GM10847 (cell line): ENCODE data around the gene CHD1.

ENCODE experiments used
- POLR2A ChIP-seq: IDR thresholded peaks from 2 replicates; pipeline ENCODE4 v1.6.1; 2011; ENCODE audit not compliant: insufficient read length; ENCODE audit errors: extremely low read depth

The CHD1 gene

DNA sequence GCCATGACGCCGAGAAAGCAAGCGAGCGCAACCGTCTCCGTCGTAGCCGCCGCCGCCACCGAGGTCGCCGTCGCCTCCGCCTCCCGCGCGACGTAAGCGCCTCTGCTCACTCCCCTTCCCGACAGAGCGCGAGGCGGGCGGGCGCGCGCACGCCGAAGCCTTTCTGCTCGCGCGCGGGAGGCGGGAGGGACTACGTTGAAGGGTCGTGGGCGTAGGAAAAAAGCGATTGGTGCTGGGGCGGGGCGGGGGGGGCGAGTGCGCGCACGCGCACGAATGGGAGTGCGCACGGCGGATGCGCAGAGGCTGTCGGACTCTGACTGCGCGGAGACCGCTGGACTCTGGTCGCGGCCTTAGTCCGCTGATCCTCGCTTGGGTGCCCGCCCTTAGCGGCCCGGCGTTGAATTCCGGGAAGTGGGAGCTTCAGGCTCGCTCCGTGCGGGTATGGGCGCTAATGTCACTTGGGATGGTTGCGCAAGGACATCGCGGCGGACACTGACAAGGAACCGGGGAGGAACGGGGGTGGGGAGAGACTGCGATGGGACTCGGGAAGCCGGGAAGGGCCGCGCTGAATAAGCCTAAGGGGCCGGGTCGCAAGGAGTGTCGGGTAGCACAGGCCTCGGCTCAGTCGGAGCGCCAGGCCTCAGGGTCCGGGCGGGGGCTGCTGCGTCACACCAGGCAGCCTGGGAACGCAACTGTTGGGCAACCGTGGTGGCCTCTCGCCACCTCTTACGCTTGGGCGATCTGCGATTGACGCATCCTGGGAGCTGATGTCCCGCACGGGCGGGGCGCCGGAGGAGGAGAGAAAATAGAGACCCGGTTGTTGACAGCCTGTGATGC lies at the start of gene CHD1:
Gene CHD1, minus strand, starts transcription at position 135 of the 837 bp plus-strand sequence. CDS start 2,621 bp downstream, outside the sequence.
- peak; percentile 84 for TF ChIP-seq POLR2A

DNA sequence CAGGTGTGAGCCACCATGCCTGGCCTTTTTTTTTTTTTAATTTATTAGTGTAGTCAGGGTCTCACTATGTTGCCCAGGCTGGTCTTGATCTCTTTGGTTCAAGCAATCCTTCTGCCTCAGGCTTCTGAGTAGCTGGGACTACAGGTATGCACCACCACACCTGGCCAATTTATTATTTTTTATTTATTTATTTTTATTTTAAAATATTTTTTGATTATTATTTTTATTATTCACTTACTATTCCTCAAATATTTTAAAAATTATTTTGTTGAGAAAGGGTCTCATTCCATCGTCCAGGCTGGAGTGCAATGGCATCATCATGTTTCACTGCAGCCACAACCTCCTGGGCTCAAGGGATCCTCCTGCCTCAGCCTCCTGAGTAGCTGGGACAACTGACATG lies 49.7 kb upstream of the CHD1 start:
- no peak for TF ChIP-seq POLR2A

DNA sequence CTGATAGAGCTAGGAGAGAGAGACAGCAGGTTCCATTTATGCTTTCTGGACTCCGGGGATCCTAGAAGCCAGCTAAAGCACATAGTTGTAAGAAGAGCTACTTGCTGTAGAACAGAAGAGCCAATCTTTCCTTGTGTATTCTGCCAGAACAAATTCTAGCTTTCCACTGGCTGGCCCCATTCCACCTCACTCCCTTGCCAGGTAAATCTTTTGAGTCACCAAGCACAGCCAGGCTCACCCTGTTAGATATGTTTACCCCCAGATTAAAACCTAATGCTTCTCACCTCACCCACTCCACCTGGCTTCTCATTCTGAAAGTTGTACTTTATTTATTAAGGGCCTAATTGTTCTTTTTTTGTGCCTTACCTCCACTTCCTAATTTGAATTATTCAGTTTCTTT lies 48.9 kb upstream of the CHD1 start:
- no peak for TF ChIP-seq POLR2A

DNA sequence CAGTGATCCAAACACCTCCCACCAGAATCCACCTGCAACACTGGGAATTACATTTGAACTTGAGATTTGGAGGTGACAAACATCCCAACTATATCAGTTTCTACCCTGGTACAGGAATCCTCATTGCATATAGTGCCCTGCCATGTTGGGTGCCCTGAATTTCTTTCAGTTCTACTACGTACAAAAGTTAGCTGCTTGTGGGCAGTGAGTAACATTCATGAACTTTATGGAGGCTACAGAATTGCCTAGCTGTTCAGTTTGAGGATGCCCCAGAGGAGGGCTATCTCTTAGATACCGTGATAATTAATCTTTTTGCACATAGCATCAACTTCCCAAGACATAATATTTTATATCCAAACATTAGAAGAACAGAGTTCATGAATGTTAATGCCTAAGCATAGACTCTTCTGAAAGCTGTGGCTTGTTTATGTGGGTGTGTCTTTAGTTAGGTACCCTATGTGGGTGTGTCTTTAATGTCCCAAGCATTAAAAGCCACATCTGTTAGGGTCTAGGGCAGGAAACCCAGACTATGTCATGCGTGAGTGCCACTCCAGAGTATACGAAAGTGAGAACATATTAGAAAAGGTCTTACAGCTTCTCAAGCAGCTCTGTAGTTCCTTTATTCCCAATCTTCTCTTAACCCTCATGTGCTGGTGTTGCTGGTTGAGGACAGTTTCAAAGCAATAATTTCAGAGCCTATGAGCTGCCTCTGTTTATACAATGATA lies 47.0 kb upstream of the CHD1 start:
- no peak for TF ChIP-seq POLR2A

DNA sequence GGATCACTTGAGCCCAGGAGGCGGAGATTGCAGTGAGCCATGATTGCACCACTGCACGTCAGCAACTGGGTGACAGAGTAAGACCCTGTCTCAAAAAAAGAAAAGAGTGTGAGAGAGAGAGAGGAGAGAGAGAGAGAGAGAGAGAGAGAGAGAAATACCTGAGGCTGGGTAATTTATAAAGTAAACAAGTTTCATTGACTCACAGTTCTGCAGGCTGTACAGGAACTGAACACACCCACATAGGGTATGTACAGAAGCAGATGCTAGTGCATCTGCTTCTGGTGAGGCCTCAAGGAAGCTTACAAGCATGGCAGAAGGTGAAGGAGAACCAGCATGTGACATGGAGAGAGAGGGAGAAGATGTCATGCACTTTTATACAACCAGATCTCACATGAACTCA lies 46.4 kb upstream of the CHD1 start:
- no peak for TF ChIP-seq POLR2A

DNA sequence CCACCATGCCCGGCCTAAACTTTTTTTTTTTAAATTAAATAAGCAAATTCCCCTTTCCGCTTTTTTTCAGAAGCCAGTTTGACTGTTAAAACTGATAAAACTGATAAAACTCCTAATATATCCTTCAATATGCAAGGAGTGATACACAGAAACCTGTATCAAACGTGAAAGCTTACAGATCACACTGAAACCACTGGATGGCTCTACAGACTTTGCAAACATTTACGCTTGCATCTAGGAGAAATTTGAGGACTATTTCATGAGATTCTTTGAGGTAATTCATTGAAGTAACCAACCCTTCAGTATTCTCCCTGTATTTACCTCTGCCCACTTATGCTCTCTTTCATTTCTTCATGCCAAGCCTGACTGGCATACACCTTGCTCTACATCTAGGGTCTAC lies 40.6 kb upstream of the CHD1 start:
- TF ChIP-seq POLR2A = no peak

DNA sequence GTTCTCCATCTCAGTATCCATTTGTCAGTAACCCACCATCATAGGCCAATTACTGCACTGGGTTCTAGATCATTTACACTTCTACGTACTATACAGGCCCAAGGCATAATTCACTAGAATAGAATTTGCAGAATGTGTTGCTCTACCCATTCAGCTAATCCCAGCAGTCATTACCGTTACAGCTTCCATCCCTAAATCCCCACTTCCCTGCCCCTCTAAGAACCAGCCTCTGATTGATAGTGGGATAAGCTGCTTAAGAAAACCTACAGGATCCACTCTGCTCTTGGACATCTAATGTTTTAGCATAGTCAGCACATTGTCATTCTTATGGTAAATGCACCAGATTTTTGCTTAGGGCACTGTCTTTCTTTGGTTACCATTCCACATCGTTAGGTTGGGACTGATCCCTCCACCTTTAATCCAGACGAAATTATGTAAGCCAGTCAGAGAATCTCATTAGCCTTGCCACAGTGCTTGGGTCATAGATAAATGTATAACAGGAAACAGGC lies 39.3 kb upstream of the CHD1 start:
- TF ChIP-seq POLR2A = no peak

DNA sequence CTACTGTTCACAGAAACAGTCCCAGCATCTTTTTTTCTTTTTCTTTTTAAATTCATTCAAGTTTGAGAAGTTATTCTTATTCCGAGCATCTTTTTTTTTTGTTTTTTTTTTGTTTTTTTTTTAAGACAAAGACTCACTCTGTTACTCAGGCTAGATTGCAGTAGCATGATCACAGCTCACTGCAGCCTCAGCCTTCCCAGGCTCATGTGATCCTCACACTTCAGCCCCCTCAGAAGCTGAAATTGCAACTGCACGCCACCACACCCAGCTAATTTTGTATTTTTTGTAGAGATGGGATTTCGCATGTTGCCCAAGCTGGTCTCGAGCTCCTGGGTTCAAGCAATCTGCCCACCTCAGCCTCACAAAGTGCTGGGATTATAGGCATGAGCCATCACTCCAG lies 36.4 kb upstream of the CHD1 start:
- no peak for TF ChIP-seq POLR2A

DNA sequence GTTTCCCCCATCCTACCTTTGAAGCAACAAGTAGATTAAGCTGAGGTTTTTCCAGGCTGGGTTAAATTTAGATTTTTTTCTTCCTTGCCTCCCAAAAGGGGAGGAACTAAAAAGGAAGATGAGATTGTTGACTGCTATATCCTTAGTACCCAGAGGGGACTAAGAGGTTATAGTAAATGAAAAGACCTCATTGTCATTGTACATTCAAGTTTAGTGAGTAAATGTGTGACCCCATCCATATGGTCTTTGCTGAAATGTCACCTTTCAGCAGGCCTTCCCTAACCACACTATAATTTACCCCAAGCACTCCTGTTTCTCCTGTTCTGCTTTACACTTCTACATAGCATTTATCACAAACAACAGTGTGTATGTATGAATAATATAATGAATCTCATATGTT lies 35.8 kb upstream of the CHD1 start:
- TF ChIP-seq POLR2A = no peak

DNA sequence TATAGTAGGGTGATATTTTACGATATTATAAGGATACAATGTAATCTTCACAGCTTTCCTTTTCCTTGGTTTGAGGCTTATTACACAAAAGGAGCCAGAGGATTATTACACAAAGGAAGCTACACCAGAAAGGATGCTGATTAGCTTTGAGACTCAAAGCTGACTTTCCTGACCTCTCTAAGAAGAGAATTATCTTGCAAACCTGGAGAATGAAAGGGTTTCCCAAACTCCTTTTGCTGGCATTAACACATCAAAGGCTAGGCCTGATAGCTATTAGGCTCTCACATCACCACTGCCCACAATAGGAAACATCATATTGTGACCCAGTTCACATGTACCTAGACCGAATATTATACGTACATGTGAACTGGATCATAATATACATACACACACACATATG lies 34.2 kb upstream of the CHD1 start:
- no peak for TF ChIP-seq POLR2A

DNA sequence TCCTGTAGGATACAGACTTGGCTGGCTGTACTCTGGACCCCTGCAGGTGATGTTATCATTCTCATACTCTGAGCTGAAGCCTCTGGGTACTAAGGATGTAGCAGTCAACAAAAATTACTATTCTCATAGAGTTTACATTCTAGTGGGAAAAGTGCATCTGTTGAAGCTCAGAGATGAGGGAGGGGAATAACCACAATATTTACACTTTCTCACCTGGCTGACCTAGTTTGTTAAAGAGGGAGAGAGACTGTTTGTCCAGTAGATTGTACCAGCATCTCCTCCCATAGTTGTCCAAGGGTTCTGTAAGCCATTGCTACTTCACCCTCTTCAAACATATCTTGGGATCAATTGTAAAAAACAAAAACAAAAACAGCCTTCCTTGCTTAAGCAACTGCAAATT lies 33.8 kb upstream of the CHD1 start:
- no peak for TF ChIP-seq POLR2A

DNA sequence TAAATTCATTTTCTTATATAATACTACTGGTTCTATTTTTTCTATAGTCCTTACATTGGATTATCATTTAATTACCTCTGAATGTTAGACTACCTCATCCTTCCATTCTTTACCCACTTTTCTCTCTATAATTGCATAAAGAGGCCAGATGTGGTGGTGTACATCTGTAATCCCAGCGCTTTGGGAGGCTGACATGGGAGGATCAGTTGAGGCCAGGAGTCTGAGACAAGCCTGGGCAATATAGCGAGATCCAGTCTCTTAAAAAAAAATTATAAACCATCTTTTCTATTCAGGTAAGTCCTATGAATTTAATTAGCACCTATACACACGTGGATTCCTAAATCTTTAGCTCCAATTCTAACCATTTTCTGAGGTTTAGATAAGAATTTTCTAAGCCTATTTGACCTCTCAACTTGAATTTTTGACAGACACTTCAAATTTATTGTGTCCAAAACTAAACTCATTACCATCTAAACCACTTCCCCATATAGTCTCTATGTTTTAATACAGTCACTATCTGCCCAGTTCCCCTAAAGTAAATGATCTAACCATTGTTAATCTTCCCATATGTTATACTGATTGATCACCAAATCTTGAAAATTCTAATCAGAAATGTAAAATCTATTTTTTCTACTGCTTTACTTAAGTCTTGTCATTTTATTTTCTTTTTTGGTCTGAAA lies 33.0 kb upstream of the CHD1 start:
- TF ChIP-seq POLR2A = no peak

DNA sequence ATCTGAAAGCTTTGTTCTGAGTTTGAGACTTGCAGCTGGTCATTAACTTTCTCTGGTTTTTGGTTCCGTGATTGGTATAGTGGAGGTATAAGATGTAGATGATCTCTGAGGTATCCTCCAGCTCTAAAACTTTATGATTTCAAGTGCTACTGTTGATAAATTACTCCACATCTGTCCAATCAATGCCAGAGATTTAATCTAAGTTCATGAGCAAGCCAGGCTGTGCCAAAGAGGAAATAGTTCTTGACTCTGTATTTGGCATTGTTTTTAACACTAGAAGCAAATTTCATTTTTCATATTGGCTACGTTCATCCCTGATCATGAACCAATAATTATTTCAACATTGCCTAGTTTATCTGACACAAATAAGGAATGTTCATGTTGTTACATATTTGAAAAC lies 28.5 kb upstream of the CHD1 start:
- no peak for TF ChIP-seq POLR2A

DNA sequence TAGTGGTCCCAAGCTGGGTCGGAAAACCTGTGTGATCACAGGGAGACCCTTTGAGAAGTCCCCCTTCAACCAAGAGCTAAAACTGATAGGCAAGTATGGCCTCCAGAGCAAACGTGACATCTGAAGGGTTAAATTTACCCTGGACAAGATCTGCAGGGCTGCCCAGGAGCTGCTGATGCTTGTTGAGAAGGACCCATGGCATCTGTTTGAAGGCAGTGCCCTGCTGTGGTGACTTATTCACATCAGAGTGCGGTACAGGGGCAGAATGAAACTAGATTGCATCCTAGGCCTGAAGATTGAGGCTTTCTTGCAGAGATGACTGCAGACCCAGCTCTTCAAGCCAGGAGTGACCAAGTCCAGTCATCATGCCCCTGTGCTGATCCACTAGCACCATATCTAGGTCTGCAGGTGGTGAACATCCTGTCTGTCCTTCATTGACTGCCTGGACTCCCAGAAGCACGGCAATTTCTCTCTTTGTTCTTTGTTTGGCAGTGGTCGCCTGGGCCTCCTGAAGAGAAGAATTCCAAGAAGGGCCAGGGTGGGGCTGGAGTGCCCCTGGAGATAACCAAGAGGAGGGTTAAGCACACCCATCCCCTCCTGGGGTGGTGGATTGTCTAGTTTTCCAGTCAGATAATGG lies 25.7 kb upstream of the CHD1 start:
- TF ChIP-seq POLR2A = no peak

DNA sequence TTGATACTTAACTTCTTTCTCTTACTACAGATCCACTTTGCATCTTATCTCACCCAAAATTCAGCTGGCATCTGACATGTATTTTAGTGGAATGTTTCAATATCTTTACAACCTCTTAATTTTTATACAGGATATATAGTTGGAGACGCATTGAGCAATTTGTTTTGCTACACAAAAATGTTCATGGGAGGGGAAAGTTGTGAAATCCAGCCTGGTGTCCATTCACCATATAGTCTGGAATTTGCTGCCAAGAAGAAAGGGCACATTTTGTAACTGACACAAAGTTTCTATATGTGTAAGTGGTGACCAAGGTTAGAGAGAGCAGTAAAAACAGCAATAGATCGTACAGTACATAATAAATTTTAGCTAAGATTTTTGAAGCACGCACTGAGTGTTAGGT lies 14.0 kb upstream of the CHD1 start:
- TF ChIP-seq POLR2A = no peak

DNA sequence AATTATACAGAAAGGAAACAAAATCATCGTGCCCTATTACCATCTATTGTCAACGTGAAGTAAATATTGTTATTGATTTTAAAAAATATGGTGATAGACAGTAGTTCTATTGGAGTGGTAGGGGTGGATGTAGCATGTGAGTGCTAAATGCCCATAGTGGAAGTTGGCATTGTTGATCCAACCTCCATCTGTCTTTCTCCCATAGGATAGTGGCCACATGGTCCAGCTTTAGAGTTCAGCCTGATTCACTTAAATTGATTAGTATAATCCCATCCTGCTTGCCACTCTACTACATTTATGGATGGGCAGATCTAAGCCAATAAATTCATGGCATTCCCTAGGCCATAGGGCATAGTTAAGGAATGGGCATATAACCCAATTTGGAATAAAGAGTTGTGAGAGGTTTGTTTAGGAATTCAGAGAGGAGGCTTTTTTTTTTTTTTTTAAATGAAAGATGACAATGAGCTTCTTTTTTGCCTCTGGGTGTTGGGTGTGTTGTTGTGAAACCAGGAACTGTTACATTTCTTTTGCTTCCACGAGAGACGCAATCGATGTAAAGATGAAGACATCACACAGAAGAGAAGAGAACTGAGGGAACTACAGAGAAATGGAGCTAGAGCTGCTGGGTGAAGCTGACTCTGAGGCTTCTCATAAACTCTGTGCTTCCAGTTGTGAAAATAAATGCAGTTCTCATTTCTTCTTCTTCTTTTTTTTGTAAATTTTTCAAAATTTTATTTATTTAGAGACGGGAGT lies 12.5 kb upstream of the CHD1 start:
- no peak for TF ChIP-seq POLR2A
